CD14-positive monocyte (primary cell): ENCODE measurements around the gene COA5. TPM values are rescaled to one million over a fixed set of nuclear protein-coding genes. Genes with fewer than 3 reads are reported as not detected.

ENCODE experiments used
- DNase-seq, 3 donors: peaks; one replicate each; pipeline ENCODE4 v3.0.0-alpha.2; 2011 to 2022
- H2AFZ ChIP-seq: 2 replicates; pipeline ENCODE4 v1.6.0; 2012; ENCODE audit warnings: mild to moderate bottlenecking, low read depth, low read length, inconsistent platforms; ENCODE audit not compliant: insufficient read depth, poor library complexity, severe bottlenecking
- H3K27ac ChIP-seq, 2 donors: 1 replicate in 1 of 2; 2 replicates in 1 of 2; pipeline ENCODE4 v1.5.1; 2012 to 2013; ENCODE audit warnings: low read length in 2 of 2, control low read depth in 1 of 2, inconsistent platforms in 1 of 2, low read depth in 1 of 2, mild to moderate bottlenecking in 1 of 2
- H3K27me3 ChIP-seq, 2 donors: one replicate each; pipeline versions ENCODE4 v1.6.0 to v1.6.1; 2011 to 2013; ENCODE audit warnings: low read length in 2 of 2; ENCODE audit not compliant: control insufficient read depth in 2 of 2, insufficient read depth in 2 of 2
- H3K36me3 ChIP-seq, 2 donors: replicated peaks in 1 of 2; 1 replicate in 1 of 2; 2 replicates in 1 of 2; pipeline versions ENCODE4 v1.5.1 to v1.6.1; 2012 to 2013; ENCODE audit warnings: low read length in 2 of 2, control low read depth in 1 of 2, inconsistent platforms in 1 of 2, mild to moderate bottlenecking in 1 of 2; ENCODE audit not compliant: insufficient read depth in 2 of 2, control insufficient read depth in 1 of 2
- H3K4me1 ChIP-seq, 2 donors: 1 replicate in 1 of 2; 2 replicates in 1 of 2; pipeline versions ENCODE4 v1.5.1 to v1.6.1; 2012 to 2013; ENCODE audit warnings: low read length in 2 of 2, control low read depth in 1 of 2, inconsistent platforms in 1 of 2, mild to moderate bottlenecking in 1 of 2, moderate library complexity in 1 of 2; ENCODE audit not compliant: insufficient read depth in 2 of 2, control insufficient read depth in 1 of 2
- H3K4me2 ChIP-seq: replicated peaks from 2 replicates; pipeline ENCODE3; 2012; ENCODE audit warnings: low read length, moderate library complexity, mild to moderate bottlenecking; ENCODE audit not compliant: poor library complexity, severe bottlenecking; ENCODE audit errors: extremely low read depth
- H3K4me3 ChIP-seq, 3 experiments: fragments of 200-600 bp in 1 of 3; sonication (generic) in 1 of 3; replicated peaks in 1 of 3; 1 replicate in 2 of 3; 2 replicates in 1 of 3; pipeline ENCODE4 v1.5.1; 2011 to 2013; ENCODE audit warnings: low read length in 3 of 3, mild to moderate bottlenecking in 3 of 3, control low read depth in 2 of 3, low read depth in 2 of 3, inconsistent platforms in 1 of 3, moderate library complexity in 1 of 3
- H3K79me2 ChIP-seq: 2 replicates; pipeline ENCODE4 v1.6.0; 2012; ENCODE audit warnings: mild to moderate bottlenecking, control low read depth, inconsistent platforms, low read length, moderate library complexity; ENCODE audit not compliant: insufficient read depth
- H3K9ac ChIP-seq: 2 replicates; pipeline ENCODE4 v1.6.0; 2017; ENCODE audit warnings: low read length, mild to moderate bottlenecking; ENCODE audit not compliant: insufficient read depth, poor library complexity, severe bottlenecking
- H3K9me3 ChIP-seq, 2 donors: replicated peaks in 1 of 2; 1 replicate in 1 of 2; 2 replicates in 1 of 2; pipeline versions ENCODE4 v1.5.1 to v1.6.1; 2012 to 2013; ENCODE audit warnings: low read length in 2 of 2, control low read depth in 1 of 2; ENCODE audit not compliant: control insufficient read depth in 1 of 2, insufficient read depth in 1 of 2
- H4K20me1 ChIP-seq: 2 replicates; pipeline ENCODE4 v1.6.0; 2012; ENCODE audit warnings: mild to moderate bottlenecking, low read length, control low read depth, moderate library complexity; ENCODE audit not compliant: insufficient read depth
- H3K27ac Mint-ChIP-seq, 7 donors: one replicate each; pipeline ENCODE4 v1.8.0; 2020; ENCODE audit warnings: mild to moderate bottlenecking in 7 of 7, mixed read lengths in 7 of 7, moderate library complexity in 6 of 7, inconsistent platforms in 2 of 7
- H3K27me3 Mint-ChIP-seq, 3 donors: one replicate each; pipeline ENCODE4 v1.8.0; 2021 to 2022; ENCODE audit warnings: low read depth in 3 of 3, mild to moderate bottlenecking in 3 of 3, mixed read lengths in 3 of 3, moderate library complexity in 3 of 3, inconsistent platforms in 1 of 3
- H3K36me3 Mint-ChIP-seq, 2 donors: one replicate each; pipeline ENCODE4 v1.8.0; 2020; ENCODE audit warnings: mixed read lengths in 2 of 2, inconsistent platforms in 1 of 2, mild to moderate bottlenecking in 1 of 2
- H3K4me1 Mint-ChIP-seq: one replicate; pipeline ENCODE4 v1.8.0; 2020; ENCODE audit warnings: mild to moderate bottlenecking, mixed read lengths
- H3K4me3 Mint-ChIP-seq, 2 donors: one replicate each; pipeline ENCODE4 v1.8.0; 2020; ENCODE audit warnings: mild to moderate bottlenecking in 2 of 2, mixed read lengths in 2 of 2, moderate library complexity in 1 of 2
- H3K9me3 Mint-ChIP-seq, 7 donors: one replicate each; pipeline ENCODE4 v1.8.0; 2020 to 2022; ENCODE audit warnings: mixed read lengths in 7 of 7, mild to moderate bottlenecking in 6 of 7, moderate library complexity in 6 of 7, inconsistent platforms in 2 of 7
- CTCF ChIP-seq: fragments of 200-600 bp; IDR thresholded peaks from one replicate; pipeline ENCODE4 v1.8.0; 2022; ENCODE audit warnings: antibody characterized with exemption, mild to moderate bottlenecking
- WGBS: methylation state at CpG from one replicate; pipeline ENCODE4 v1.1.5; 2013; ENCODE audit warnings: missing lambda C conversion rate; ENCODE audit not compliant: insufficient coverage; 5-methylcytosine and 5-hydroxymethylcytosine counted together
- intact Hi-C, 2 donors: fragments of 100-400 bp; cut with micrococcal nuclease; formaldehyde crosslinking; loops; one replicate each; pipeline versions ENCODE4 v1.15.0 to v1.15.1; 2023
- polyA plus RNA-seq, 3 donors: library from polyadenylated mRNA; depleted of rRNA in 1 of 3; unstranded in 2 of 3; stranded (reverse) in 1 of 3; fragments of 300-500 nt in 2 of 3; fragments of >200 nt in 1 of 3; fragmentation: Illumina TruSeq in 2 of 3; gene quantifications; 1 replicate in 2 of 3; 2 replicates in 1 of 3; pipeline ENCODE4 v1.2.3, GENCODE V29; 2012 to 2021

Gene COA5
- polyA plus RNA-seq, 3 donors = 27.3 to 42.9 (median 39.0) TPM

DNA sequence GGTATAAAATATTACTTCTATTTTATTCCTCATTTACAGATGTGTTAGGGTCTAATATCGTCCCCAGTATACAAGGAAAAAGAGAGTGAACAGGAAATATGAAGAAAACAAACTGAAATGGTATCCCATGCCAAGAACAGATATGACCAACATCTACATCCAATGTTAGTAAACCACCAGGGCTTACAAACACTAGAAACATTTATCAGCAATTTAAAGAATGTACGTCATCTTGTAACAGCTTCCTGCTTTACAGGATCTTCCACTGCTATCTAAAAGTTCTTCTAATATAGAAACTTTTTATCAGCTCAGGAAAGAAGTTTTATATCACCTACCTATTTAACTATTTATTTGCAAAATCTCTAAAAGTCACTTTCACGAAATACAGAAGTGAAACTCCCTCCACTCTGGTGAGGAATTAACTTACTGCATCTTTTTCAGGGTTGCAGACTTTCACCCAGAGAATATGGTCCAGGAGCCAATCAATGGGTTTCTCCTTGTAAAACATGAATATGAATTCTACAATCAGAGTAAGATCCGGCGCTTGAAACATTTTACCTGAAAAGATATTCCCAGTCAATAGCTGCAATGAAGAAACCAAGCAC lies 35.3 kb upstream of the COA5 start:
- Mint-ChIP-seq H3K4me1 (no peaks in the 10 kb centered on the region), H3K27me3 (no peaks in the 10 kb centered on the region), H3K4me3 (no peak overlapping the region), H3K27ac (no peak overlapping the region), H3K9me3 (no peaks in the 10 kb centered on the region), H3K36me3 (peaks cover 57 to 76% of the 10 kb centered on the region in 2 donors)
- no peak for TF ChIP-seq CTCF
- no peak for DNase-seq
- Histone ChIP-seq H3K27me3 (no peaks in the 10 kb centered on the region), H2AFZ (no peak overlapping the region), H3K36me3 (peaks cover 62 to 90% of the 10 kb centered on the region in 2 donors), H3K4me3 (no peak overlapping the region), H3K4me2 (no peak overlapping the region), H3K9ac (no peak overlapping the region), H3K79me2 (no peaks in the 10 kb centered on the region), H3K4me1 (no peaks in the 10 kb centered on the region), H3K27ac (no peak overlapping the region), H3K9me3 (no peaks in the 10 kb centered on the region), H4K20me1 (no peaks in the 10 kb centered on the region)
- intact Hi-C loops = no loop called here
- WGBS = 76% methylated on average over 3 of the region's 5 CpGs

DNA sequence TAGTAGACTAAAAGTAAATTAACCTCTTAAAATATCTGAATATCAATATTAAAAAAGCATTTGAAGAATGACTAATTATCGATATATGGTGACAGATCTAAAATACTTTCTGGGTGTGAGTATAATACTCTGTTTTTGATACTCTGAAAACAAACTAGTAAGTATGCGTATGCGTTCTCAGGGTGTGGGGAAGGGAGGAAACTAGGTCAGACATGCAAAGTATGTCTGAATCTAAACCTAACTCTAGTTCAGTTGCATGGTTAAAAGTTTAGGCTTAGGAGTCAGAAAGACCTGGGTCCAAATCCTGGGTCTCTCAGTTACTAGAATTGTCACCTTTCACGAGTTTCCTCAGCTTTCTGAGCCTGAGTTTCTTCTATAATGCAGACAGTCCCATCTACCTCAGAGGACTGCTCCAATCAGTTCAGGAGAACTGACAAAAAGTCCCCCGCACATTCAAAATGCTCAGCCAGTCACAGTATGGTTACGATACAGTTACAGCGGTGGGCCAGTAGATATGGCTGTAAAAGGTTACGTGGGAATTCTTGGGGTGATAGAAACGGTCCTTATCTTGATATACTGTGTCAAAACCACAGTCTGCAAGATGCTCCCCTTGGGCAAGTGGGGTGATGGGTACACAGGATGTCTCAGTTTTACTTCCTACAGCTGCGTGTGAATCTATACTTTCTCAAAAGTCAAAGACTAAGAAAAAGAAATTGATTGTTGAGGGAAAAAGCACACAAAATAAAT lies 29.3 kb upstream of the COA5 start:
- Histone ChIP-seq H3K4me2 (no peak overlapping the region), H3K79me2 (no peaks in the 10 kb centered on the region), H3K27ac (no peak overlapping the region), H3K36me3 (peaks cover 78 to 83% of the 10 kb centered on the region in 2 donors), H3K4me3 (no peak overlapping the region), H4K20me1 (no peaks in the 10 kb centered on the region), H2AFZ (no peak overlapping the region), H3K9me3 (no peaks in the 10 kb centered on the region), H3K4me1 (no peaks in the 10 kb centered on the region), H3K9ac (no peak overlapping the region), H3K27me3 (no peaks in the 10 kb centered on the region)
- Mint-ChIP-seq H3K9me3 (no peaks in the 10 kb centered on the region), H3K27me3 (no peaks in the 10 kb centered on the region), H3K36me3 (peaks cover 76 to 87% of the 10 kb centered on the region in 2 donors), H3K27ac (peak overlapping the region in 2 of 7 donors; percentile 46 to 48), H3K4me3 (no peak overlapping the region), H3K4me1 (no peaks in the 10 kb centered on the region)
- intact Hi-C loops = no loop called here
- no peak for TF ChIP-seq CTCF
- 100% methylated on average over 6 of the region's 10 CpGs for WGBS
- no peak for DNase-seq
